Measurements from ENCODE around the gene RNF222.
"Not testable (repeated sequence)": the region's sequence is repeated elsewhere in the genome, so short reads cannot be mapped to it uniquely, and the experiment has no call there.

The RNF222 gene

GRCh38 chr17:8382052-8382879 lies 15.4 kb downstream of the RNF222 start:
- no peak for DNase-seq (ENCODE audit: low read depth)
- peak overlapping the region; percentile 98 for H3K4me3 ChIP-seq (ENCODE audit: low read length)
- TF ChIP-seq CTCF (conservative IDR thresholded peaks at IDR 0.05; ENCODE audit: low read depth, low read length) = no peak

GRCh38 chr17:8380049-8380448 lies 17.6 kb downstream of the RNF222 start:
- TF ChIP-seq CTCF (conservative IDR thresholded peaks at IDR 0.05; ENCODE audit: low read depth, low read length) = no peak
- H3K4me3 ChIP-seq (ENCODE audit: low read length) = no peak overlapping the region
- DNase-seq (ENCODE audit: low read depth) = no peak

- not testable (repeated sequence) for DNase-seq (ENCODE audit: low read depth); H3K4me3 ChIP-seq (ENCODE audit: low read length)
Measured at GRCh38 chr17:8378117-8378516, 19.5 kb downstream of the RNF222 start.

- no peak for TF ChIP-seq CTCF (conservative IDR thresholded peaks at IDR 0.05; ENCODE audit: low read depth, low read length)
- no peak for DNase-seq (ENCODE audit: low read depth)
- H3K4me3 ChIP-seq (ENCODE audit: low read length) = no peak overlapping the region
Measured at GRCh38 chr17:8377422-8377821, 20.2 kb downstream of the RNF222 start.

GRCh38 chr17:8376271-8377067 lies 21.2 kb downstream of the RNF222 start, which contains the start of gene KRABD2:
KRABD2 (minus strand) TSS chr17:8376704.
- peak; percentile 72 for DNase-seq (ENCODE audit: low read depth)
- TF ChIP-seq CTCF (conservative IDR thresholded peaks at IDR 0.05; ENCODE audit: low read depth, low read length) = peak; percentile 60
- peak within 1 kb of the TSS; percentile 83 for H3K4me3 ChIP-seq (ENCODE audit: low read length)

- peak overlapping the region; percentile 83 for H3K4me3 ChIP-seq (ENCODE audit: low read length)
- no peak for TF ChIP-seq CTCF (conservative IDR thresholded peaks at IDR 0.05; ENCODE audit: low read depth, low read length)
- no peak for DNase-seq (ENCODE audit: low read depth)
Measured at GRCh38 chr17:8375738-8376259, 21.8 kb downstream of the RNF222 start.

GRCh38 chr17:8373856-8374255 lies 23.8 kb downstream of the RNF222 start:
- DNase-seq (ENCODE audit: low read depth); H3K4me3 ChIP-seq (ENCODE audit: low read length): not testable (repeated sequence)
